HG02870 (cell line): ENCODE measurements around the gene MACROD2.

Experiments
- ATAC-seq: cut with Tn5 transposase; IDR thresholded peaks from one replicate; pipeline ENCODE4 v1.9.1; 2021; ENCODE audit warnings: mild to moderate bottlenecking, moderate library complexity; ENCODE audit not compliant: unreplicated experiment

Gene MACROD2

DNA sequence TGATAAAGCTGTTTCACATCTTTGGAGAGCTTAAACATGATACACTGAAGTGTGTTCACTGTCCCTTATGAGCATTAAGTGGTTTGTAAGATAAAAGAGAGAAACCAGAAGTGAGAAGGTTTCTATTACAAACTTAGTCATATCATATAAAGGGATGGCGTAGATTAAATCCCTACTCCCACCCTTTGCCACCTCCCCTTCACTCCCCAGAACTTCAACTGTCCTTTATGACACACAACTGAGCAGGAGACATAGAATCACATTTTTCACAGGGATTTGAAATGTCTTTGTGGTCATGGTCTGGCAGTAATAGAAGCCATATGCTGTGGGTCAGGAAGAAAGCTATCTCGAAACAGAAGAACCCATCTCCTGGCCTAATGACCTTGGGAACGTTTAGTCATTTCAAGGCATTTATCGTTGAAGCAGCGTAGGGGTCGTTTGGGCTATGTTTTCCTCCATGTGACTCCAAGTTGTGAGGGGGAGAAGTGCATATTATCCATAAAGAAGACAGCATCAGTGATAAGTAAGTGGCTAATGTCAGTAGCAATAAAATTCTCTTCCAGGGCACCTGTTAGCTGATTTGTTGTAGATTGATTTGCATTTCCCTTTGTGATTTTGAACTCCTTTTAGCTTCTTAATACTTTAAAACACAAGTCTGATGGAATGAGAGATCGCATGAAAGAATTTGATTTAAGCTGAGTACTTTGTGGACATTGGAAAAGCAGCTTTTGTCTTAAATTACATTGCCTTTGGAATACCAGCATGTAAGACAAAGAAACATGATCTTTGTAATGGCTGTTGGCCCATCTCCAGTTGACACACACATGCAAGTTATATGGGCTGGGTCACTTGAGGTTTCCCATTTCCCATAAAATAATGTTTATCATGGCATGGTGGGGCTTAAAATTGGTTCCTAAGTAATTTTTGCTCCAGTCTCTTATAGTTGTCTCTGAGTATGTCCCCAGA is 843.6 kb downstream of the MACROD2 start:
- peak; percentile 95 for ATAC-seq

DNA sequence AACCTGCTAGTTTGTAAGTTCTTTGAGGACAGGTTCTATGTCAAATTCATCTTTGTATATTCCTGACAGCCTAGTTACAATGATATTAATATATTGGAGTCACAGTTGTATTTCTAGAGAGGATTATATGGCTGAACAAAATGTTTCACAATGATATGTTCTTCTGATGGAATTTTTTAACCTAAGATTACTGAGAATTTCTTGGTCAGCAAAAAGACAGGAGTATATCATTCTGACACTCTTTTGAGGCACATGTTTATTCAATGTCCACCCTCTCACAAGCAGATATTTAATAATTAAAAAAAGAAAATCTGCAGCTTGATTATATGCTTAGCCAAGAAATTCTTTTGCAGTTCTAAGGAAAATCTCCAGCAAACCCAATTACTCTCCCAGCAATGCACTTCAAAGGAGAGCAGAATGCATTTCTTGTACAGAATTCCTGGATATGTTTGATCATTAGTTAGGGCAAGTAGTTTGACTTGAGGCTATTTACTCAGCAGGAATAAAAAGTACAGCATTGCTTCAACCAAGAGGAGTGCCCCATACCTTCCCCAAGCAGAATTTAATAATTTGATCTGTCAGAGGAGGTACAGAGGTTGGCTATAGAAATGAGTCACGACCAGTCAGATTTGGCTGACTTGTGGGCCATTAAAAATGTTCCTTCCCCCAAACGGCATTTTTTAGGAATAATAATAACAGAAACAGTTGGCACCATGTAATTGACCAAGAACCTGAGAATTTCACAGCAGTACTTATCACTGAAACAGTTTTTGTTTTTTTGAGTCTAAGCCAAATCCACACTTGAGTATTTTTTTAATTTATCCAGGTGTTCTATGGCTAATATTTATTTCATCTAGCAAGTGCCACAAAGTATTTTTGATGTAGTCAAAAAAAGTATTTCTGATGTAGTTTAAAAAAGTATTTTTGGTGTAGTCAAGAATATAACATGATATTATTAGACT is 850.2 kb downstream of the MACROD2 start:
- ATAC-seq, result no peak

DNA sequence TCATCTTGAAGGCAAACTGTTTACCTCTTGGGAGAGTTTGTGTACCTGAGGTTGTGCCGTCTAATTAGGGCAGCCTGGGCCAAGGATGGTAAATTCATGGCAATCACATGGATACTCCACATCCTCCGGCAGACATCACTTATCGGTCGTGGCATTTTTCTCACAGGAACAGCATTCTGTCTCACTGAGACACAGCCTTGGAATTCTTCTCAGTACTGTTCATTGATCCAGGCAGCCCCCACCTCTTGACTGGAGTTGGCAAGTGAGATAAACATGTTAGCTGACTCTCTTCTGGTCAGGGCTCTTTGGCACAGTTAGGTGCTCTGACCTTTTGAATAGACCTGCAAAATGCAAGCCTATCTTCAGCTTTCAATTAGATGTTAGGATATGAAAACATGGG is 853.5 kb downstream of the MACROD2 start:
- ATAC-seq, result no peak

DNA sequence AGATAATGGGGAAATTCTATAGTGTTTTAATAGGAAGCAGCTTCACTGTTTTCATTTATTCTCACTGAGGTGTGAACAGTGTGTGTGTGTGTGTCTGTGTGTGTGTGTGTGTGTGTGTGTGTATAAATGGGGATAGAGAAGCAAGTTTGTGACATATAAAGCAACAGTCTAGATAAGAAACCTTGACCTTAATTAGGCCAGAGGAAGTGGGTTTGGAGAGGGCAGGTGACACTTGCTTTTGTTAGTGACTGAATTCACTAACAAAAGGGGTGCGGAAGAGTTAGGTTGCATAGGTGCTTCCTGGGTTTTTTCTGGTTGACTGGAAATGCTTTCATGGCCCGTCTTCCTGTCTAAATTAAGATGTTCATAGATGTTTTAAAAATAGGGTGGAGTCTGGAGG is 857.8 kb downstream of the MACROD2 start:
- no peak for ATAC-seq

DNA sequence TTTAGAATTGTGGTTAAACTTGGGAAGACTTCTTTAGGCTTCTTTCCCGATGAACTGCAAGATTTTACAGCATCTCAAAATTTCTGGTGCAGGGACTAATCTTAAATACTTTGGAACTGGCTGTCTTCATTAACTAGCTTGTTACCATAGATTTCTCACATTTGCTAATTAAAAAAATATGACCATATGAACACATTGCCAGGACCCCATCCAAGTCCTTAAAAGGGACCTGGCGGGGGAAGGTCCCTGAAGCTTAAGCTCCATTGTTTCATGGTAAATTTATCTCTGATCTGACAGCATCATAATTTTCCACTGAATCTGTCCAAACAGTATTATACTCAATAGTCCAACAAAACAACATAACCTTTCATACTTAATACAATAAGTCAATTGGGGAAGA is 859.9 kb downstream of the MACROD2 start:
- ATAC-seq, result no peak

DNA sequence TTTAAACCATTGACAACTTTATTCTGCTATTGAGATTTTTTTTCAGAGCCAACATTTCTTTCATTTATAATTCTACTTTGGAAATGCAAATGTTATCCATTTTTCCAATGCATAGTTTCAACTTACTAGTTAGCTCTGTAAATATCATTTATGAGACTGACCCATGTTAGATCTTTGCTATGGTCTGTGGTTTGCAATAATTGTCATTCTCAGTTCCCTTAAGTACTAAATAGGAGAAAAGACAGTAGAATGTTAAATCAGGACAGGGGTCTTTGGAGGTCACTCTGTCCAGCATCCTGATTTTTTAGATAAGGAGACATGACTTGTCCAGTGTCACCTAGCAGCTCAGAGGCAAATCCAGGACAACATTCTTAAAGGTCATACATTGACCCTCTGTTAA is 864.3 kb downstream of the MACROD2 start:
- no peak for ATAC-seq

DNA sequence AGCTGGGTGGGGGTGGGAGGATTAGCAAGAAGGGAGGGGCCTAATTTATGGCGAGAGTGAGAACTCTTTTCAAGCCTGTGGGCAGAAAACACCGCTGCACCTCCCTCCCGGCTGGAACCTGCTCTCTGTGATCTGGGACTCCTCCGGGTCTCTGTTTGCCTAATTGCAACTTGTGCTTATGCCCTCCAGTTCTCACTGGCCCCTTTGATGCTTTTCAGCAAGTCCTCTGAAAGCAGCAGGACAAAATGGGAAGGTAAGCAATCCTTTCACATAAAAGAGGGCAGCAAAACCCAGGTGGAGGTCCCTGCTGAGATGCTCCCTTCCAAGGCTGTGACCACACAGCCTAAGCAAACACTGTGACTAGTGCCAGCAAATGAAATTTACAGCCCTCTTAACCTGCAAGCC is 865.1 kb downstream of the MACROD2 start:
- peak; percentile 51 for ATAC-seq

DNA sequence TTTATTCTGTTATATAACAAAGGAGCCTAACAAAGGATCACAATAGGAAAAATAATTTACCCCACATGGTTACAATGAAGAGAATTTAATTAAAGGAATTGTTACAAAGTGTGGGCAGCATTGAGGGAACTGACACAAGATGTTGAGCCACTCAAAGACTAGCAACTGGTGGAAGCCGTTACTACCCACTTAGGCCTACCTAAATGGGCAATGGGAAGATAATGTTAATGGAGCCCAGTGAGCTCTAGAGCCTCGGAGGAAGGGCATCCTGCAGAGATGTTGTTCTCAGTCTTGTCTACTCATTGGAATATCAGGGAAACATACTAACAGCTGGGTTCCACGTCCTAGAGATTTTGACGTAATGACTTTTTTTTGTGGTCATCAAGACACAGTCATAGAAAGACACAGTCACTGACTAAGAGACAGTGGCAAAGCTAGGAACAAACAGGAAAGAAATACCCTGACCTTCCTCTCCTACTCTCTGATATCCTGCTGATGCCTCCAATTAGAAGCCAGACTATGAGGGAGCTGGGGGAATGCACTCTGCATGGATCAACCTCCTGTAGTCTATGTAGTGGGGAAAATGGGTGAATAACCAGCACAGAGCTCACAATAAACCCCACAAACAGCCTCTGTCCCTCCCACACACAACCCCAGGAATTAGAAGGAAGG is 865.8 kb downstream of the MACROD2 start:
- ATAC-seq, result no peak

DNA sequence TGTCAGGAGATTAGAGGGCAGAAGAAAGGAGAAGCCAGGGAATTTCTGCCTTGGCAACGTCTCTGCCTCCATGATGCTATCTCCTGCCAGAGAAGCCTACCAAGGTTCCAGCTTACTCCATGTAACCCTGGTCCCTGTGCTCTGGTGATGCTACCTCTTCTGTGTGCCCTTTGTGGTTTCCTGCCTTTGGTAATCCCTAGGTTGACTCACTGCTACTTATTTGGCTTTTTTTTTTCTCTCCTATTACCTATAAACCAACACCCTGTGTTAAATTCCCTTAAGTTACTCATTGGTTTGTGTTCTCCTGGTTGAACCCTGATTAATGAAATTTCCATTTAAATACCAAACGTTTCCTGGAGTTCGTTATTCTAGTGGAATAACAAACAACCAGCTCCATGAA is 869.9 kb downstream of the MACROD2 start:
- no peak for ATAC-seq

DNA sequence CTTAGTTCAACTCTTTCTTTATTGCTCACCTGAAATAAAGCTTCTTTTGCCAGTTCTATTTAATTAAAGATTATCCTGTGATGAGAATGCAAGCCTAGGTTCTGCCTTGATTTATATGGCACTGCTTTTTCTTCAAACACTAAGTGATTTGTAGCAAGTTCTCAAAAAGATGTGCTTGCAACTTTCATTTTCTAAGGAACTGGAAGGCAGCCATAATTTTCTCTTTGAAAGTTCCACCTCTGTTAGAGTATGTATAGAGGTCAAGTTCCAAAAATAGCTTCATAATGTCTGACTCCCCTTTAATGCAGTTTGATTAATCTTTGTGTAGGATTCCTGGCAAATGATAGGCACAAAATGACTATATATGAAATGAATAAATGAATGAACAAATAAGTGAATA is 870.4 kb downstream of the MACROD2 start:
- ATAC-seq, result no peak

DNA sequence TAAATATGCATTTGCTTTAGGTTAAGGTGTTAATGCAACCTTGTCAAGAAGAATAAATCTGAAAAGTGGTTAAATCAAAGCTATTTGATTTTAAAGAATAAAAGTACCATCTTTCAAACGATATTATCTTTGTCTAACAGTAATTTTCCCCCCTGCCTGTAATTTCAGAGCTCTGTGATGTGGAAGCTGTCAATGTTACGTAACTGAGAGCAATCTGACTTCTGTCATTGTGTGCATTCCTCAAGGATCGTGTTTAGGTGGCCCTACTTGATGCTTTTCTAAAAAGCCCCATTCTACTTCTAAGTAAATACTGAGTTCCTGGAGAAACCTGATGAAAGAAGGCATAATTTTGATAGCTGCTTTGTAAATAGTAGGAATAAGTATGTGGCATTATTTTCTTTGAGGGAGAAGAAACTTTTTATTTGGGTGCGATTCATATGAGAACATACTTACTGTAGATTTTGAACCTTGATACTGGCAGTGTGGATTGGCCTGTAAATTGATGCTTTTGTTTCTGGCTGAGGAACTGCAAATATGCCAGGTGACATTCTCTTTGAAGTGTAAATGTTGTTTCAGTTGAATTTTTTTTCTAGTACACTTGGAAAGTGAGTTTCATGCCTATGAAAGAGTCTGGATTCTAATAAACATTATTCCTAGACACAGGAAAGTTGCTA is 871.7 kb downstream of the MACROD2 start:
- no peak for ATAC-seq

DNA sequence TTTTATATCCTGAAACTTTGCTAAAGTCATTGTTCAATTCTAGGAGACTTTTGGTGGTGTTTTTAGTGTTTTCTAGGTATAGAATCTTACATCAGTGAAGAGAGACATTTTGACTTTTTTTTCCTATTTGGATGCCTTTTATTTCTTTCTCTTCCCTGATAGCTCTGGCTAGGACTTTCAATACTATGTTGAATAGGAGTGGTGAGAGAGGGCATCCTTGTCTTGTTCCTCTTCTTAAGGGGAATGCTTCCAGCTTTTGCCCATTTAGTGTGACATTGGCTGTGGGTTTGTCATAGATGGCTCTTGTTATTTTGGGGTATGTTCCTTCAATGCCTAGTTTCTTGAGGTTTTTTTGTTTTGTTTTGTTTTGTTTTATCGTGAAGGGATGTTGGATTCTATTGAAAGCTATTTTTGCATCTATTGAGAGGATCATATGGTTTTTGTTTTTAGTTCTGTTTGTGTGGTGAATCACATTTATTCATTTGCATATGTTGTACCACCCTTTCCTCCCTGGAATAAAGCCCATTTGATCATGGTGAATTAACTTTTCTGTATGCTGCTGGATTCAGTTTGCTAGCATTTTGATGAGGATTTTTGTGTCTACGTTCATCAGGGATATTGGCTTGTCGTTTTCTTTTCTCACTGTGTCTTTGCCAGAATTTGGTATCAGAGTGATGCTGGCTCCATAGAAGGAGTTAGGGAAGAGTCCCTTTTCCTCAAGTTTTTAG is 882.1 kb downstream of the MACROD2 start:
- no peak for ATAC-seq

DNA sequence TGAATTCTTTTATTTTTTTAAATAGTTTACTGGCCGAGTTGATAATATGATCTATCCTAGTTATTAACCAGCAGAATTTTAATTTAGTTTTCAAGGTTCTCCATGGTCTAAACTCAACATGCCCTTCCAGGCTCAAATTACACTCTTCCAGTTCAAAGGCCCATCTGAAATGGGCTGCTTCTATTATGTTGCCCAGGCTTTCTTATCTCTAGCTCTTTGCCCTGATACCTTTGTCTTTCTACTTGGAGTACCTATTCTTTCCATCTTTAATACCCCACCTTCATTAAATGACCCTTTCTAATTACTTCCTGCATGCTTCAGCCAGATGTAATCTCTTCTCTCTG is 883.3 kb downstream of the MACROD2 start:
- no peak for ATAC-seq

DNA sequence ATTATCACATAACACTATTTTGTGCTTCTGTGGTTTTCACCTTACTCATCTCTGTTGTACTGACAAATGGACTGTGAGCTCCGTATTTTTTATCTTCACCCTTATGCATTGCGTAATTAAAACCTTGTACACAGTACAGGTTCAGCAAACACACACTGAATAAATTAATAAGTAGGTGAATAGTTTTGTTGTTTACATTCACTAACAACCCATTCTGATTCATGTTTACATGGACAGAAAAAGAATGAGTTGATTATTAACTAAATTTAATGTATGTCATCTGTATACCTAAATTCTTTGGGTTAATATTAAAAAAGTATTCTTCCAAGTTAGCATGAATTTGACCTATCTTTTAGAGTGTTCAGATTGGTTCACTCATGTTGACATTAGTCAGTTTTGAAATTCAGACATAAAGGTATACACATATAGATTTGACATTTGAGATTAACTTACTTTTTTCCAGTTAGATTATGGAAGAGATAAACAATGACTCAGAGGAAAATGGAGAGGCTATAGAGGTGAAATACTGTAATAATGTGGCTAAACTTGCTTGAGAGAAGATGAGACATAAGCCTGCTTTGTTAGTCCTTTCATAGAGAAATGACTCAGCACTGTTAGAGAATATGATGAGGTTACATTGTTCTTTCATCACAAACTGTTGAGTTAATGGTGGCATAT is 883.8 kb downstream of the MACROD2 start:
- peak; percentile 81 for ATAC-seq

DNA sequence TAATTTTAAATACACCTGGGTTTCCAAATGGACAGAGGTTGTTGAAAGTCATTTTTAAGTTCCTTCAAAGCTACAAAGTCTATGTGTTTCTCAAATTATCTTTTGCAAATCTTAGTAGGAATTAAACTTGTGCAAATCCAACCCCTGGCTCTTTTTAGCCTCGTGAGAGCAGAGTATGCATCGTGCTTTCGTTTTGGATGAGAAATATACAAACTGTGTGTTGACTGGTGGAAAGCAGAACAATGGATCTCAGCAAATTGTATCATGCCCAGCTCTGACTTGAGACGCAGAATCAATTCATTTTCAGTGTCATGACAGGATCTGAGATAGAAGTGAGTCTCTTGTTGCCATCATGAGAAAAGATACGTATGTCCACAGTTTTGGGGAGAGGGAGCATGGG is 884.5 kb downstream of the MACROD2 start:
- no peak for ATAC-seq

DNA sequence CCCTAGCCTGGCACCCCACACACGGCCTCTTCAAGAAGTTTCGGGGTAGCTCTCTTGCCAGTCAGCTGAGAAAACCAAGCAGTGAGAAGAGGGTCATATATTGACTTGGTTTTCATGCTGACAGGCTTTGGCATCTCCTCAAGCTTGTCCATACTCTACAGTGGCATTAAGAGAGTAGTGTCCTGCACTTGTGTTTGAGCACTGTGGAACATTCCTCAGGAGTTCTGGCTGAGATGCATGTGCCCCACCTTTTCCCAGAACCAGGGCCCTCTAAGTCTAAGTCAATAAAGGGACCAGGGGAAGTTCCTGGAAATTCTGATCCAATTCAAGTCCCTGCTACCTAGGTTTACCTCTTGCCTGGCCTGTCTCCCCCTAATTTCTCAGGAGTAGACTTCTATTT is 886.2 kb downstream of the MACROD2 start:
- ATAC-seq, result no peak

DNA sequence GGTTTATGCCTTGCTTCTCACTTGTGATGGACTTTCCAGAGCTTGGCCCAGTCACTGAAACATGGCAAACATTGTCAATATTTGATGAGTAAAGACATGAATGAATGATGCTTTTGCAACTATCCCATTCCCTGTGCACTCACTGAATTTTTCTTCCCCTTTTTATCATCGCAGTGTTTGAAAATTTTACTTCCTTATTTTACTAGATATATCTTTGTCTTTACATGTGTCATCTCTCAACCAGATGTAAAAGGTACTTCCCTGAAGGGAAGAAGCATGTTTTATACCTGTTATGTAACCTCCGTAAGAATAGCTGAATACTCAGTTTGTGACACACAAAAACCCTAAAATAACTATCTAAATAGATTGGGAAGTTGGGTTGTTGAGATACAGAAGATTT is 886.8 kb downstream of the MACROD2 start:
- no peak for ATAC-seq

DNA sequence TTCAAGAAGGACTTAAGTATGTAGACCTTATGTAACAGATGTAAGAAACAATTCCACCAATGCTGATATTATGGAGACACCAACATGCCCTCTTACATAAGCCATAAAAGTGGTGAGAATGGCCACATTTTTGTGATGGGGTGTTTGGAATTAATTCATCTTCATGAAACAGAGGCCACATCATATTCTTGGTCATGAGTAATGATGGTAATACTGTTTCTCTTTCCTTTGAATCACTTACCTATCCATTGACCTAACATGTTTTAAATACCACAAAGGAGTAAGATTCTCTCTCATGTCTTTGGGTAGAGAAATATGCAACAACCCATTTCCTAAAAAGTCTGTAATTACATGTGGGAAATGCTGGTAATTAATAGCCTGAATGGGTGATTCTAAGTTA is 887.5 kb downstream of the MACROD2 start:
- no peak for ATAC-seq

DNA sequence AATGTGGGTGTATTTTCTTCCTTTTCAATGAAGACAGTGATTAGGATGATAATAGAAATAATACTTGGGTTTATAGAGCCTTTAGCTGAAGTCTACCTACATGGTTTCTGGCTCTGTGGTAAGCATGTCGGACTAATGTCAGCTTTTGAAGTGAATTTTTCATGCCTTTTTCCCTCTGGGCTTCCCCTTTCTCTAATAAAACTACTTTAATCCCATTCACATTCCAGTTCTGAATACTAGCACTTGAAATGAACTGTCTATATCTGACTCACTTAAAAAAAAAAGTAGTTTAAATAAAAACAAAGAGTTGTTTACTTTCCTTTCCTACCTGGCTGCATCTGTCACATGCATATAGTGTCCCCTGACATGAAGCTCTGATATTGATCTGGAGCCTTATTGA is 888.0 kb downstream of the MACROD2 start:
- no peak for ATAC-seq
